ENCODE measurements around the gene ACBD6. TPM values are rescaled to one million over a fixed set of nuclear protein-coding genes. Genes with fewer than 3 reads are reported as not detected.

The ACBD6 gene
- total RNA-seq, 1 experiment from 2014 or later: 74.7 TPM

GRCh38 chr1:180456191-180456590 lies 46.2 kb downstream of the ACBD6 start:
- peaks cover 3% of the 10 kb centered on the region; the same call in 1 of the 2 replicates for H3K9me3 ChIP-seq
- H3K27me3 ChIP-seq (replicated peaks; ENCODE audit: control insufficient read depth, insufficient read depth, low read length): no peaks in the 10 kb centered on the region
- TF ChIP-seq CTCF (IDR thresholded peaks at IDR 0.05; ENCODE audit: insufficient read depth in 1 of 2, low read depth in 1 of 2, low read length in 1 of 2, severe bottlenecking in 1 of 2, unreplicated experiment in 1 of 2): no peak
- BruUV-seq (replicated peaks): no TSS peak
- no peaks in the 10 kb centered on the region for H3K36me3 ChIP-seq (ENCODE audit: control insufficient read depth, insufficient read depth, low read length)
- intact Hi-C loops (cut with micrococcal nuclease; ENCODE audit: unreplicated experiment): no loop called here
- peaks cover 8% of the 10 kb centered on the region for H3K4me1 Mint-ChIP-seq (ENCODE audit: low read depth, unreplicated experiment)
- no peaks in the 10 kb centered on the region for H3K4me1 ChIP-seq
- peaks cover 22% of the 10 kb centered on the region for H3K9me3 Mint-ChIP-seq (ENCODE audit: unreplicated experiment)
- H3K4me3 Mint-ChIP-seq (ENCODE audit: unreplicated experiment): no peak overlapping the region
- no peak for DNase-seq
- peaks cover 18% of the 10 kb centered on the region for H3K36me3 Mint-ChIP-seq (ENCODE audit: insufficient read depth, unreplicated experiment)
- no peaks in the 10 kb centered on the region for H3K27me3 Mint-ChIP-seq (ENCODE audit: insufficient read depth, unreplicated experiment)
- H3K27ac Mint-ChIP-seq (ENCODE audit: unreplicated experiment): no peak overlapping the region
- no peak overlapping the region for H3K4me3 ChIP-seq (ENCODE audit: low read depth, low read length)
- POLR2A ChIA-PET: no interaction called here
- CTCF ChIA-PET: no interaction called here

- no peaks in the 10 kb centered on the region for H3K4me1 Mint-ChIP-seq (ENCODE audit: low read depth, unreplicated experiment)
- intact Hi-C loops (cut with micrococcal nuclease; ENCODE audit: unreplicated experiment): no loop called here
- Histone ChIP-seq H3K36me3 (ENCODE audit: control insufficient read depth, insufficient read depth, low read length) (no peaks in the 10 kb centered on the region), H3K27me3 (replicated peaks; ENCODE audit: control insufficient read depth, insufficient read depth, low read length) (no peaks in the 10 kb centered on the region), H3K4me3 (ENCODE audit: low read depth, low read length) (no peak overlapping the region), H3K9me3 (peaks cover 3% of the 10 kb centered on the region; the same call in 1 of the 2 replicates), H3K4me1 (no peaks in the 10 kb centered on the region)
- H3K27me3 Mint-ChIP-seq (ENCODE audit: insufficient read depth, unreplicated experiment): no peaks in the 10 kb centered on the region
- no TSS peak for BruUV-seq (replicated peaks)
- no peak overlapping the region for H3K4me3 Mint-ChIP-seq (ENCODE audit: unreplicated experiment)
- H3K27ac Mint-ChIP-seq (ENCODE audit: unreplicated experiment): no peak overlapping the region
- no peak for TF ChIP-seq CTCF (IDR thresholded peaks at IDR 0.05; ENCODE audit: insufficient read depth in 1 of 2, low read depth in 1 of 2, low read length in 1 of 2, severe bottlenecking in 1 of 2, unreplicated experiment in 1 of 2)
- H3K9me3 Mint-ChIP-seq (ENCODE audit: unreplicated experiment): peaks cover 35% of the 10 kb centered on the region
- CTCF ChIA-PET: no interaction called here
- peaks cover 12% of the 10 kb centered on the region for H3K36me3 Mint-ChIP-seq (ENCODE audit: insufficient read depth, unreplicated experiment)
- DNase-seq: no peak
- POLR2A ChIA-PET: no interaction called here
Measured at GRCh38 chr1:180451504-180451903, 50.9 kb downstream of the ACBD6 start.

- no peak overlapping the region for H3K27ac Mint-ChIP-seq (ENCODE audit: unreplicated experiment)
- DNase-seq: no peak
- Histone ChIP-seq H3K4me3 (ENCODE audit: low read depth, low read length) (no peak overlapping the region), H3K4me1 (no peaks in the 10 kb centered on the region), H3K27me3 (replicated peaks; ENCODE audit: control insufficient read depth, insufficient read depth, low read length) (no peaks in the 10 kb centered on the region), H3K9me3 (no peaks in the 10 kb centered on the region; the same call in 1 of the 2 replicates), H3K36me3 (ENCODE audit: control insufficient read depth, insufficient read depth, low read length) (no peaks in the 10 kb centered on the region)
- ChIA-PET POLR2A (no interaction called here), CTCF (no interaction called here)
- H3K4me1 Mint-ChIP-seq (ENCODE audit: low read depth, unreplicated experiment): no peaks in the 10 kb centered on the region
- no peak overlapping the region for H3K4me3 Mint-ChIP-seq (ENCODE audit: unreplicated experiment)
- H3K27me3 Mint-ChIP-seq (ENCODE audit: insufficient read depth, unreplicated experiment): no peaks in the 10 kb centered on the region
- no TSS peak for BruUV-seq (replicated peaks)
- intact Hi-C loops (cut with micrococcal nuclease; ENCODE audit: unreplicated experiment): no loop called here
- no peak for TF ChIP-seq CTCF (IDR thresholded peaks at IDR 0.05; ENCODE audit: insufficient read depth in 1 of 2, low read depth in 1 of 2, low read length in 1 of 2, severe bottlenecking in 1 of 2, unreplicated experiment in 1 of 2)
- H3K9me3 Mint-ChIP-seq (ENCODE audit: unreplicated experiment): peaks cover 12% of the 10 kb centered on the region
- no peaks in the 10 kb centered on the region for H3K36me3 Mint-ChIP-seq (ENCODE audit: insufficient read depth, unreplicated experiment)
Measured at GRCh38 chr1:180444522-180444921, 57.9 kb downstream of the ACBD6 start.

Measured in Caco-2 (cell line).